ENCODE results near the gene PLCD3. TPM values are rescaled to one million over a fixed set of nuclear protein-coding genes. Genes with fewer than 3 reads are reported as not detected.

PLCD3 gene
- total and polyA plus RNA-seq, 2 of the 13 experiments (the other 11 are each of a cell fraction or from before 2014, with no cell fraction given): 11.3 to 39.1 TPM

GRCh38 chr17:45146890-45147580 lies 14.7 kb upstream of the PLCD3 start (continued):
- TF ChIP-seq IKZF4 (CRISPR knock-in tag; IDR thresholded peaks at IDR 0.05; ENCODE audit: borderline replicate concordance, low read depth, not compliant biosample characterization): no peak
- no peak for TF ChIP-seq PLSCR1 (CRISPR knock-in tag; IDR thresholded peaks at IDR 0.05; ENCODE audit: borderline replicate concordance)
- no peak for TF ChIP-seq HMG20B (CRISPR knock-in tag; conservative IDR thresholded peaks at IDR 0.05)
- no peak for TF ChIP-seq NFIB (CRISPR knock-in tag; IDR thresholded peaks at IDR 0.05; ENCODE audit: borderline replicate concordance)
- TF ChIP-seq REST (IDR thresholded peaks at IDR 0.05; ENCODE audit: borderline replicate concordance in 1 of 2, low read depth in 1 of 2, low read length in 2 of 2): no peak
- TF ChIP-seq ZNF224 (CRISPR knock-in tag; IDR thresholded peaks at IDR 0.05): no peak
- no peak; the same call in 1 of the 2 replicates for TF ChIP-seq ZNF431 (CRISPR knock-in tag; IDR thresholded peaks at IDR 0.05; ENCODE audit: borderline replicate concordance, low read depth)
- no peak for TF ChIP-seq HCFC1 (IDR thresholded peaks at IDR 0.05; ENCODE audit: low read depth, low read length)
- 0 out of 2 replicates have a peak, but pooled peaks have one; percentile 8 for TF ChIP-seq SMAD3 (CRISPR knock-in tag; IDR thresholded peaks at IDR 0.05)
- TF ChIP-seq ZFYVE20 (CRISPR knock-in tag; IDR thresholded peaks at IDR 0.05; ENCODE audit: borderline replicate concordance, low read depth): peak; percentile 35; the same call in 1 of the 2 replicates
- TF ChIP-seq TOPORS (CRISPR knock-in tag; IDR thresholded peaks at IDR 0.05): no peak; the same call in none of the 2 replicates
- TF ChIP-seq GATAD2A (CRISPR knock-in tag; IDR thresholded peaks at IDR 0.05): no peak
- no peak for TF ChIP-seq ZNF101 (CRISPR knock-in tag; IDR thresholded peaks at IDR 0.05; ENCODE audit: borderline replicate concordance, low read depth)
- no peak for TF ChIP-seq SMARCC2 (IDR thresholded peaks at IDR 0.05)
- TF ChIP-seq, protein P1, sequence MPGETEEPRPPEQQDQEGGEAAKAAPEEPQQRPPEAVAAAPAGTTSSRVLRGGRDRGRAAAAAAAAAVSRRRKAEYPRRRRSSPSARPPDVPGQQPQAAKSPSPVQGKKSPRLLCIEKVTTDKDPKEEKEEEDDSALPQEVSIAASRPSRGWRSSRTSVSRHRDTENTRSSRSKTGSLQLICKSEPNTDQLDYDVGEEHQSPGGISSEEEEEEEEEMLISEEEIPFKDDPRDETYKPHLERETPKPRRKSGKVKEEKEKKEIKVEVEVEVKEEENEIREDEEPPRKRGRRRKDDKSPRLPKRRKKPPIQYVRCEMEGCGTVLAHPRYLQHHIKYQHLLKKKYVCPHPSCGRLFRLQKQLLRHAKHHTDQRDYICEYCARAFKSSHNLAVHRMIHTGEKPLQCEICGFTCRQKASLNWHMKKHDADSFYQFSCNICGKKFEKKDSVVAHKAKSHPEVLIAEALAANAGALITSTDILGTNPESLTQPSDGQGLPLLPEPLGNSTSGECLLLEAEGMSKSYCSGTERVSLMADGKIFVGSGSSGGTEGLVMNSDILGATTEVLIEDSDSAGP (CRISPR knock-in tag; IDR thresholded peaks at IDR 0.05; ENCODE audit: borderline replicate concordance): no peak
- no peak for TF ChIP-seq CREB1 (IDR thresholded peaks at IDR 0.05)
- TF ChIP-seq CREB1 (CRISPR knock-in tag; IDR thresholded peaks at IDR 0.05): no peak
- no peak for TF ChIP-seq SPEN (CRISPR knock-in tag; IDR thresholded peaks at IDR 0.05; ENCODE audit: low read depth)
- no peak for TF ChIP-seq CCDC6 (CRISPR knock-in tag; IDR thresholded peaks at IDR 0.05)
- no peak for TF ChIP-seq XBP1 (CRISPR knock-in tag; IDR thresholded peaks at IDR 0.05)
- TF ChIP-seq FOXM1 (CRISPR knock-in tag; IDR thresholded peaks at IDR 0.05): no peak
- TF ChIP-seq, protein P2, sequence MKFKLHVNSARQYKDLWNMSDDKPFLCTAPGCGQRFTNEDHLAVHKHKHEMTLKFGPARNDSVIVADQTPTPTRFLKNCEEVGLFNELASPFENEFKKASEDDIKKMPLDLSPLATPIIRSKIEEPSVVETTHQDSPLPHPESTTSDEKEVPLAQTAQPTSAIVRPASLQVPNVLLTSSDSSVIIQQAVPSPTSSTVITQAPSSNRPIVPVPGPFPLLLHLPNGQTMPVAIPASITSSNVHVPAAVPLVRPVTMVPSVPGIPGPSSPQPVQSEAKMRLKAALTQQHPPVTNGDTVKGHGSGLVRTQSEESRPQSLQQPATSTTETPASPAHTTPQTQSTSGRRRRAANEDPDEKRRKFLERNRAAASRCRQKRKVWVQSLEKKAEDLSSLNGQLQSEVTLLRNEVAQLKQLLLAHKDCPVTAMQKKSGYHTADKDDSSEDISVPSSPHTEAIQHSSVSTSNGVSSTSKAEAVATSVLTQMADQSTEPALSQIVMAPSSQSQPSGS (CRISPR knock-in tag; IDR thresholded peaks at IDR 0.05): no peak
- TF ChIP-seq ZNF331 (CRISPR knock-in tag; IDR thresholded peaks at IDR 0.05): no peak
- no peak for TF ChIP-seq ZNF777 (CRISPR knock-in tag; IDR thresholded peaks at IDR 0.05)
